ENCODE data around the gene DAAM1. TPM values are rescaled to one million over a fixed set of nuclear protein-coding genes. Genes with fewer than 3 reads are reported as not detected.

DAAM1 gene
- polyA plus RNA-seq, 3 donors = 3.2 to 6.3 (median 4.4) TPM

DNA sequence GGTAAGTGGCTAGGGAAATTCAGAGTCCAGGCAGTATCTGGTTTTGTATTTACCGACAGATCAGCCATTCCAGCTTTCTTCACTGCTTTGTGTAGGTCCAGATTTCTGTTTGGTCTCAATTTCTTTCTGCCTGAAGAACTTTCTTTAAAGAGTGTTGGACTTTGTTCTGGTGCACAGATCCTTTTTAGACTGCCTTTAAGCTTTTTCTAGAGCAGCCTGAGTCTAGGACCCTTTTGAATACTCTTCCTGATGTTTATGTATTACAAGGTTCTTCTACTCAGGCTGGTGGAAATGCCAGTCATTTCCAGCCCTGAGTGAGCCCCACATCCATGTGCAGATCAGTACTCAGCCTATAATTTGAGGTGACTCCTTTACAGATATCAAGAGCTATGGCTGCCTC, 54.7 kb downstream of the DAAM1 start:
- no peaks in the 10 kb centered on the region for H4K20me1 ChIP-seq (ENCODE audit: insufficient read depth, low read length)

DNA sequence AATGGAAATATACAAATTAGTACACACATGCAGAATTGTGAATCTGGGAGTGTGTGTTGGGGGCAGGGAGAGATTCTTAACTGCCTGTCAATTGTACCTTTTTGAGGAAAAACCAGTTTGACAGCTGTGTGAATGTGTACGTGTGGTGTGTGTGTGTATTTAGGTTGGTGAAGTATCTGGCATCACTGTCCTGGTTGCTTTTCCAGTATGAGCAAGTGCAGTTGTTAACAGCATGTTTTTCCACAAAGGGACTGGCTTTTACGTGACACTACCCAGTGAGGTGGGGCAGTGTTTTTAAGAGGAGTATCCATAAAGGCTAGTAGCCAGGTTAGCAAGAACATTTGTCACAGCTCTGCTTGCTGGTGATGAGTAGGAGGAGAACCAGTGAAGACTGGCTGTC, 56.1 kb downstream of the DAAM1 start:
- Mint-ChIP-seq H3K27me3 (ENCODE audit: low read depth in 3 of 3) (no peaks in the 10 kb centered on the region), H3K27ac (no peak overlapping the region), H3K4me1 (peaks cover 15% of the 10 kb centered on the region), H3K9me3 (no peaks in the 10 kb centered on the region), H3K36me3 (no peaks in the 10 kb centered on the region), H3K4me3 (no peak overlapping the region)
- Histone ChIP-seq H3K79me2 (ENCODE audit: insufficient read depth, low read length) (peaks cover 2% of the 10 kb centered on the region), H3K36me3 (replicated peaks in 1 of 2; ENCODE audit: control insufficient read depth in 1 of 2, insufficient read depth in 2 of 2, low read length in 2 of 2) (no peaks in the 10 kb centered on the region), H3K27ac (ENCODE audit: low read depth in 1 of 2, low read length in 2 of 2) (no peak overlapping the region), H3K4me3 (replicated peaks in 1 of 3; ENCODE audit: low read depth in 2 of 3, low read length in 3 of 3) (no peak overlapping the region), H4K20me1 (ENCODE audit: insufficient read depth, low read length) (no peaks in the 10 kb centered on the region), H2AFZ (ENCODE audit: insufficient read depth, low read depth, low read length, poor library complexity, severe bottlenecking) (no peak overlapping the region), H3K4me2 (replicated peaks; ENCODE audit: extremely low read depth, low read length, poor library complexity, severe bottlenecking) (no peak overlapping the region), H3K27me3 (ENCODE audit: control insufficient read depth in 2 of 2, insufficient read depth in 2 of 2, low read length in 2 of 2) (no peaks in the 10 kb centered on the region), H3K9me3 (replicated peaks in 1 of 2; ENCODE audit: control insufficient read depth in 1 of 2, insufficient read depth in 1 of 2, low read length in 2 of 2) (no peaks in the 10 kb centered on the region), H3K9ac (ENCODE audit: insufficient read depth, low read length, poor library complexity, severe bottlenecking) (no peak overlapping the region), H3K4me1 (ENCODE audit: control insufficient read depth in 1 of 2, insufficient read depth in 2 of 2, low read length in 2 of 2) (peaks cover 6 to 8% of the 10 kb centered on the region in 2 donors)
- WGBS (ENCODE audit: insufficient coverage) = 100% methylated on average over 2 of the region's 2 CpGs
- TF ChIP-seq CTCF (IDR thresholded peaks at IDR 0.05) = no peak
- DNase-seq = no peak
- intact Hi-C loops (cut with micrococcal nuclease) = no loop called here

More for the DNA sequence above, 54.7 kb downstream of the DAAM1 start:
- peaks cover 6 to 8% of the 10 kb centered on the region in 2 donors for H3K4me1 ChIP-seq (ENCODE audit: control insufficient read depth in 1 of 2, insufficient read depth in 2 of 2, low read length in 2 of 2)
- intact Hi-C loops (cut with micrococcal nuclease) = no loop called here
- Mint-ChIP-seq H3K36me3 (no peaks in the 10 kb centered on the region), H3K27ac (no peak overlapping the region), H3K27me3 (ENCODE audit: low read depth in 3 of 3) (no peaks in the 10 kb centered on the region), H3K9me3 (no peaks in the 10 kb centered on the region), H3K4me1 (peaks cover 16% of the 10 kb centered on the region), H3K4me3 (no peak overlapping the region)
- WGBS (ENCODE audit: insufficient coverage) = 100% methylated on average over 1 of the region's 1 CpG
- no peak overlapping the region for H2AFZ ChIP-seq (ENCODE audit: insufficient read depth, low read depth, low read length, poor library complexity, severe bottlenecking)
- no peak overlapping the region for H3K9ac ChIP-seq (ENCODE audit: insufficient read depth, low read length, poor library complexity, severe bottlenecking)
- no peak overlapping the region for H3K4me3 ChIP-seq (replicated peaks in 1 of 3; ENCODE audit: low read depth in 2 of 3, low read length in 3 of 3)
- H3K79me2 ChIP-seq (ENCODE audit: insufficient read depth, low read length) = no peaks in the 10 kb centered on the region
- H3K9me3 ChIP-seq (replicated peaks in 1 of 2; ENCODE audit: control insufficient read depth in 1 of 2, insufficient read depth in 1 of 2, low read length in 2 of 2) = no peaks in the 10 kb centered on the region
- no peak for TF ChIP-seq CTCF (IDR thresholded peaks at IDR 0.05)
- H3K36me3 ChIP-seq (replicated peaks in 1 of 2; ENCODE audit: control insufficient read depth in 1 of 2, insufficient read depth in 2 of 2, low read length in 2 of 2) = no peaks in the 10 kb centered on the region
- no peak overlapping the region for H3K27ac ChIP-seq (ENCODE audit: low read depth in 1 of 2, low read length in 2 of 2)
- no peaks in the 10 kb centered on the region for H3K27me3 ChIP-seq (ENCODE audit: control insufficient read depth in 2 of 2, insufficient read depth in 2 of 2, low read length in 2 of 2)
- no peak for DNase-seq
- no peak overlapping the region for H3K4me2 ChIP-seq (replicated peaks; ENCODE audit: extremely low read depth, low read length, poor library complexity, severe bottlenecking)
